Measurements from ENCODE around the gene LIMK2.

LIMK2 gene

GRCh38 chr22:31275576-31275975, 63.5 kb downstream of the LIMK2 start:
- no peak for FAIRE-seq

DNA sequence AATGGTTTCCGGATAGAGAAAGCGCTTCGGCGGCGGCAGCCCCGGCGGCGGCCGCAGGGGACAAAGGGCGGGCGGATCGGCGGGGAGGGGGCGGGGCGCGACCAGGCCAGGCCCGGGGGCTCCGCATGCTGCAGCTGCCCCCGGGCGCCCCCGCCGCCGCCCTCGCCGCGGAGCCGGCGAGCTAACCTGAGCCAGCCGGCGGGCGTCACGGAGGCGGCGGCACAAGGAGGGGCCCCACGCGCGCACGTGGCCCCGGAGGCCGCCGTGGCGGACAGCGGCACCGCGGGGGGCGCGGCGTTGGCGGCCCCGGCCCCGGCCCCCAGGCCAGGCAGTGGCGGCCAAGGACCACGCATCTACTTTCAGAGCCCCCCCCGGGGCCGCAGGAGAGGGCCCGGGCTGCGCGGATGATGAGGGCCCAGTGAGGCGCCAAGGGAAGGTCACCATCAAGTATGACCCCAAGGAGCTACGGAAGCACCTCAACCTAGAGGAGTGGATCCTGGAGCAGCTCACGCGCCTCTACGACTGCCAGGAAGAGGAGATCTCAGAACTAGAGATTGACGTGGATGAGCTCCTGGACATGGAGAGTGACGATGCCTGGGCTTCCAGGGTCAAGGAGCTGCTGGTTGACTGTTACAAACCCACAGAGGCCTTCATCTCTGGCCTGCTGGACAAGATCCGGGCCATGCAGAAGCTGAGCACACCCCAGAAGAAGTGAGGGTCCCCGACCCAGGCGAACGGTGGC, 64.5 kb downstream of the LIMK2 start:
- FAIRE-seq: no peak

DNA sequence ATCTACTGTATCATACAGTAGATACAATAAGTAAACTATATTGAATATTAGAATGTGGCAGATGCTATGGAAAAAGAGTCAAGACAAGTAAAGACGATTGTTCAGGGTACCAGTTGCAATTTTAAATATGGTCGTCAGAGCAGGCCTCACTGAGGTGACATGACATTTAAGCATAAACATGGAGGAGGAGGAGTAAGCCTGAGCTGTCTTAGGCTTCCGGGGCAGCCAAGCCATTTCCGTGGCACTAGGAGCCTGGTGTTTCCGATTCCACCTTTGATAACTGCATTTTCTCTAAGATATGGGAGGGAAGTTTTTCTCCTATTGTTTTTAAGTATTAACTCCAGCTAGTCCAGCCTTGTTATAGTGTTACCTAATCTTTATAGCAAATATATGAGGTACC, 65.6 kb downstream of the LIMK2 start:
- FAIRE-seq: no peak

DNA sequence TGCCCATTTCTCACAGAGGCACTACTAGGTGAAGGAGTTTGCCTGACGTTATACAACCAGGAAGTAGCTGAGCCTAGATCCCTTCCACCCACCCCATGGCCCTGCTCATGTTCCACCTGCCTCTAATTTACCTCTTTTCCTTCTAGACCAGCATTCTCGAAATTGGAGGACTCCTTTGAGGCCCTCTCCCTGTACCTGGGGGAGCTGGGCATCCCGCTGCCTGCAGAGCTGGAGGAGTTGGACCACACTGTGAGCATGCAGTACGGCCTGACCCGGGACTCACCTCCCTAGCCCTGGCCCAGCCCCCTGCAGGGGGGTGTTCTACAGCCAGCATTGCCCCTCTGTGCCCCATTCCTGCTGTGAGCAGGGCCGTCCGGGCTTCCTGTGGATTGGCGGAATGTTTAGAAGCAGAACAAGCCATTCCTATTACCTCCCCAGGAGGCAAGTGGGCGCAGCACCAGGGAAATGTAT, 66.1 kb downstream of the LIMK2 start:
- FAIRE-seq: no peak

- FAIRE-seq: no peak
Observed at GRCh38 chr22:31278626-31279326, 66.7 kb downstream of the LIMK2 start.

DNA sequence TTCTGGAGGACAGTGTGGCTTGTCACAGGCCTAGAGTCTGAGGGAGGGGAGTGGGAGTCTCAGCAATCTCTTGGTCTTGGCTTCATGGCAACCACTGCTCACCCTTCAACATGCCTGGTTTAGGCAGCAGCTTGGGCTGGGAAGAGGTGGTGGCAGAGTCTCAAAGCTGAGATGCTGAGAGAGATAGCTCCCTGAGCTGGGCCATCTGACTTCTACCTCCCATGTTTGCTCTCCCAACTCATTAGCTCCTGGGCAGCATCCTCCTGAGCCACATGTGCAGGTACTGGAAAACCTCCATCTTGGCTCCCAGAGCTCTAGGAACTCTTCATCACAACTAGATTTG, 67.2 kb downstream of the LIMK2 start:
- FAIRE-seq: no peak

DNA sequence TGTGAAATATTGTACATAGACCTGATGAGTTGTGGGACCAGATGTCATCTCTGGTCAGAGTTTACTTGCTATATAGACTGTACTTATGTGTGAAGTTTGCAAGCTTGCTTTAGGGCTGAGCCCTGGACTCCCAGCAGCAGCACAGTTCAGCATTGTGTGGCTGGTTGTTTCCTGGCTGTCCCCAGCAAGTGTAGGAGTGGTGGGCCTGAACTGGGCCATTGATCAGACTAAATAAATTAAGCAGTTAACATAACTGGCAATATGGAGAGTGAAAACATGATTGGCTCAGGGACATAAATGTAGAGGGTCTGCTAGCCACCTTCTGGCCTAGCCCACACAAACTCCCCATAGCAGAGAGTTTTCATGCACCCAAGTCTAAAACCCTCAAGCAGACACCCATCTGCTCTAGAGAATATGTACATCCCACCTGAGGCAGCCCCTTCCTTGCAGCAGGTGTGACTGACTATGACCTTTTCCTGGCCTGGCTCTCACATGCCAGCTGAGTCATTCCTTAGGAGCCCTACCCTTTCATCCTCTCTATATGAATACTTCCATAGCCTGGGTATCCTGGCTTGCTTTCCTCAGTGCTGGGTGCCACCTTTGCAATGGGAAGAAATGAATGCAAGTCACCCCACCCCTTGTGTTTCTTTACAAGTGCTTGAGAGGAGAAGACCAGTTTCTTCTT, 67.9 kb downstream of the LIMK2 start:
- no peak for FAIRE-seq

- FAIRE-seq: no peak
Observed at GRCh38 chr22:31281733-31282132, 69.6 kb downstream of the LIMK2 start.

- FAIRE-seq: no peak
Observed at GRCh38 chr22:31282748-31283468, 70.8 kb downstream of the LIMK2 start.

GRCh38 chr22:31284281-31285155, 72.4 kb downstream of the LIMK2 start:
- FAIRE-seq: no peak

GRCh38 chr22:31286360-31287255, 74.5 kb downstream of the LIMK2 start:
- FAIRE-seq: no peak

DNA sequence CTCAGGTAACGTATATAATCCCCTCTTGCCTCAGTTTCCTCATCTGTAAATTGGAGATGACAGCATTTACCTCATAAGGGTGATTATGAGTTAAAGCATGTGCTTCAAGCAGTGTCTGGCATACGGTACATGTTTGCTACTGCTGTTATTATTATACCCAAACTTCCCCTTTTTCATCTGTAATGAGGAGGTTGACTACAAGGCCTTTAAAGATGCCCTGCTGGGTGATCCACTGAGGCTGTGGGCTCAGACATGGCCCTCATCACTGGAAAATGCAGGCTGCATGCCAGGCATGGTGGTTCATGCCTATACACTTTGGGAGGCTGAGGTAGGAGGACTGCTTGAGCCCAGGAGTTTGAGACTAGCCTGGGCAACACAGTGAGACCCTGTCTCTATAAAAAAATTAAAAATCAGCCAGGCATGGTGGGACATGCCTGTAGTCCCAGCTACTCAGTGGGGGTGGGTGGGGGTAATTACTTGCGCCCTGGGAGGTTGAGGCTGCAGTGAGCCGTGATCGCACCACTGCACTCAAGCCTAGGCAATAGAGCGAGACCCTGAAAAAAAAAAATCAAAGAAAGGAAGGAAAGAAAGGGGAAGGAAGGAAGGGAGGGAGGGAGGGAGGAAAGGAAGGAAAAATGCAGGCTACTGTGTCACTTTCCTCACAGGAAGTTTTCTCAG, 75.9 kb downstream of the LIMK2 start:
- no peak for FAIRE-seq

- FAIRE-seq: no peak
Observed at GRCh38 chr22:31288496-31289240, 76.6 kb downstream of the LIMK2 start.

- FAIRE-seq: no peak
Observed at GRCh38 chr22:31289344-31289743, 77.2 kb downstream of the LIMK2 start.

DNA sequence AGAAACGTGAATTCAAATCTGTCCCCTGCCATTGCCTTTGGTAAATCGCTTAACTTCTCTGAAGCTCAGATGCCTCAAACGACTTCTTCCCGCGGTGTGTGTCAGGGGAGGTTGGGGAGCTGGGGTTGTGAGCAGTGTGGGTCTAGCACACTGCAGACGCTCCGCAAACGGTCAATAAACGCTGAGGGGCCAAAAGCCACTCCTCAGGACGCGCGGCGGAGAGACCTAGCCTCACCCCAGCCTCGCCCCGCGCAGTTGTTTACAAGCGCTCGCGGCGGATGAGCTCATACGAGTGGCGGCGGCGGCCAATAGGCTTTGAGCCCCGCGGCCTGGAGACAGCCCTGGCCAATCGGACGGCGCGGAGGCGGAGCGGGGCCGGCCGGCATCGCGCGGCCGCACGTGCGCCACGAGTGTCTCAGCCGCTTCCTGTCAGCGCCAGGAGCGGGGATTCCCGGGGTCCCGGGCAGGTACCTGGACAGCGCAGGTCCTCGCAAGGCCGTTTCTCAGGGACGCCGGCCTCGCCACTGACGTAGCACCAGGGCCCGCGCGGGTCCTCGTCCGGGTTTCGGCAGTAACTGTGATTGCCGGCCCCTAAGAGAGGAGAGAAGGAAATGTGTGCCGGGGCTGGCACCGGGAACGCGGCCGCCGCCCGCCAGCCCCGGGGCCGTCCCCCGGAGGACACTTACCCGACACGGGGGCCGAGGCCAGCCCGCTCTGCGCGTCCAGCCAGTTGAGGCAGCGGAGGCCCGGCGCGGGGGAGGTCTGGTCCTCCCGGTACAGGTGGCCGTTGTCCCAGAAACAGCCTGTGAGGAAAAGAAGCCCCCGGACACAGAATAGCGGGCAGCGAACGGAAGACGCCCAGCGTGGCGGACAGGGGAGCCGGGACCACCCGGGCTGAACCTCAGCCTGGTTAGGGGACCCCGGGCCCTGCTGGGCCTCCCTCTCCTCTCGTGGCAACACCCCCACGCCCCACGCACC, 78.7 kb downstream of the LIMK2 start:
- FAIRE-seq: no peak

GRCh38 chr22:31291481-31292235, 79.6 kb downstream of the LIMK2 start:
- no peak for FAIRE-seq

GRCh38 chr22:31292236-31292989, 80.3 kb downstream of the LIMK2 start, which contains the start of gene PIK3IP1:
TSS of gene PIK3IP1 (minus strand) at chr22:31292488. CDS start at chr22:31292344, 144 bp downstream.
- no peak for FAIRE-seq
